ENCODE measurements around the gene COL5A1.

DNA sequence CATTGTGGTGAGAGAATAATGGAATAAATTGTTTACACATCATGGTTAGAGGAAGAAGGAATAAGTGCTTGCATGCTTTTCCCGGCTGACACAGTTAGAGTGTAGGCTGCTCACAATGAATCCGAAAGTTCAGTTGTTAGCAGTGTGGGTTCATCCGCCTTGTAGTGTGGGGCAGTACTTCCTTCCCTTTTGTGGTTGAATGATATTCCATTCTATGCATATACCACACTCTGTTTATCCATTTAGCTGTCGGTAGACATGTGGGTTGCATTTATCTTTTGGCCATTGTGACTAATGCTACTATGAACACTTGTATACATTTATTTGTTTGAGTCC lies 84.0 kb downstream of the COL5A1 start:
- TF ChIP-seq POLR2A (IDR thresholded peaks at IDR 0.05), result no peak
- TF ChIP-seq, protein P1, sequence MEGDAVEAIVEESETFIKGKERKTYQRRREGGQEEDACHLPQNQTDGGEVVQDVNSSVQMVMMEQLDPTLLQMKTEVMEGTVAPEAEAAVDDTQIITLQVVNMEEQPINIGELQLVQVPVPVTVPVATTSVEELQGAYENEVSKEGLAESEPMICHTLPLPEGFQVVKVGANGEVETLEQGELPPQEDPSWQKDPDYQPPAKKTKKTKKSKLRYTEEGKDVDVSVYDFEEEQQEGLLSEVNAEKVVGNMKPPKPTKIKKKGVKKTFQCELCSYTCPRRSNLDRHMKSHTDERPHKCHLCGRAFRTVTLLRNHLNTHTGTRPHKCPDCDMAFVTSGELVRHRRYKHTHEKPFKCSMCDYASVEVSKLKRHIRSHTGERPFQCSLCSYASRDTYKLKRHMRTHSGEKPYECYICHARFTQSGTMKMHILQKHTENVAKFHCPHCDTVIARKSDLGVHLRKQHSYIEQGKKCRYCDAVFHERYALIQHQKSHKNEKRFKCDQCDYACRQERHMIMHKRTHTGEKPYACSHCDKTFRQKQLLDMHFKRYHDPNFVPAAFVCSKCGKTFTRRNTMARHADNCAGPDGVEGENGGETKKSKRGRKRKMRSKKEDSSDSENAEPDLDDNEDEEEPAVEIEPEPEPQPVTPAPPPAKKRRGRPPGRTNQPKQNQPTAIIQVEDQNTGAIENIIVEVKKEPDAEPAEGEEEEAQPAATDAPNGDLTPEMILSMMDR (IDR thresholded peaks at IDR 0.05), result no peak
- TF ChIP-seq POLR2AphosphoS5 (IDR thresholded peaks at IDR 0.05), result no peak
- TF ChIP-seq EP300 (IDR thresholded peaks at IDR 0.05; ENCODE audit: low read depth), result no peak
